ENCODE results near the gene HS6ST2. TPM values are rescaled to one million over a fixed set of nuclear protein-coding genes. Genes with fewer than 3 reads are reported as not detected.
"Not testable (repeated sequence)": the region's sequence is repeated elsewhere in the genome, so short reads cannot be mapped to it uniquely, and the experiment has no call there.

HS6ST2 gene
- total and polyA plus RNA-seq, 2 donors: 1.3 to 1.8 TPM

DNA sequence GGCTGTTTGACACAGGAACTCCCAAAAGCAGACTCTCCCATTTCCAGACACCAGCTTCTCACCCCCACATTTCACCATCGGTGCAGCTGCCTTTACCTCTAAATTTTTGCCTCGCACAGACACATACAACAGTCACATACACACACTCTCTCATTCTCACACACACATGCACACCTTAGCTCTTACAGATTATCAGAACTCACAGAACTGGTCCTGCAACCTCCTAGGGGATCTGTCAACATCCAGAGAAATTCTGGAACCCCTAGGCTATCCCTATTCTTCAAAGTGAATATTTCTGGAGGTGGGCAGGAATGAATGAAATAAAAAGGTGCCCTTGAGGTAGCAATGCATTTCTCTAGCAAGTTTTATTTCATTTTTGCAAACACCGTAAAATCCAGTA lies 4.1 kb downstream of the HS6ST2 start:
- DNase-seq (ENCODE audit: low read depth in 6 of 9, low spot score in 9 of 9): no peak
- H3K27ac ChIP-seq (ENCODE audit: low read depth in 1 of 2, low read length in 1 of 2): no peak overlapping the region
- 98% methylated on average over 3 of the region's 3 CpGs for WGBS
- no peaks in the 10 kb centered on the region for H3K4me1 ChIP-seq (ENCODE audit: control insufficient read depth in 2 of 2, insufficient read depth in 2 of 2, low read length in 2 of 2)
- H3K36me3 ChIP-seq (ENCODE audit: control insufficient read depth in 2 of 2, insufficient read depth in 2 of 2, low read length in 1 of 2): no peaks in the 10 kb centered on the region
- no peaks in the 10 kb centered on the region for H3K9me3 ChIP-seq (ENCODE audit: control insufficient read depth in 2 of 2, insufficient read depth in 1 of 2, low read length in 1 of 2)
- peaks cover 25 to 57% of the 10 kb centered on the region in 2 donors for H3K27me3 ChIP-seq (ENCODE audit: control insufficient read depth in 2 of 2, insufficient read depth in 1 of 2, low read length in 1 of 2)
- H3K4me3 ChIP-seq (ENCODE audit: low read length in 2 of 2): no peak overlapping the region

- 93% methylated on average over 7 of the region's 7 CpGs for WGBS
- no peaks in the 10 kb centered on the region for H3K36me3 ChIP-seq (ENCODE audit: control insufficient read depth in 2 of 2, insufficient read depth in 2 of 2, low read length in 1 of 2)
- no peak overlapping the region for H3K4me3 ChIP-seq (ENCODE audit: low read length in 2 of 2)
- no peaks in the 10 kb centered on the region for H3K9me3 ChIP-seq (ENCODE audit: control insufficient read depth in 2 of 2, insufficient read depth in 1 of 2, low read length in 1 of 2)
- peaks cover 20 to 48% of the 10 kb centered on the region in 2 donors for H3K27me3 ChIP-seq (ENCODE audit: control insufficient read depth in 2 of 2, insufficient read depth in 1 of 2, low read length in 1 of 2)
- H3K27ac ChIP-seq (ENCODE audit: low read depth in 1 of 2, low read length in 1 of 2): no peak overlapping the region
- H3K4me1 ChIP-seq (ENCODE audit: control insufficient read depth in 2 of 2, insufficient read depth in 2 of 2, low read length in 2 of 2): no peaks in the 10 kb centered on the region
- no peak for DNase-seq (ENCODE audit: low read depth in 6 of 9, low spot score in 9 of 9)
Measured at GRCh38 chrX:132953354-132953753, 5.1 kb downstream of the HS6ST2 start.

GRCh38 chrX:132948648-132949260 lies 9.7 kb downstream of the HS6ST2 start:
- H3K36me3 ChIP-seq (ENCODE audit: control insufficient read depth in 2 of 2, insufficient read depth in 2 of 2, low read length in 1 of 2): no peaks in the 10 kb centered on the region
- no peaks in the 10 kb centered on the region for H3K9me3 ChIP-seq (ENCODE audit: control insufficient read depth in 2 of 2, insufficient read depth in 1 of 2, low read length in 1 of 2)
- H3K27me3 ChIP-seq (ENCODE audit: control insufficient read depth in 2 of 2, insufficient read depth in 1 of 2, low read length in 1 of 2): peaks cover 0 to 4% of the 10 kb centered on the region in 2 donors
- WGBS: 53% methylated on average over 4 of the region's 4 CpGs
- no peak for DNase-seq (ENCODE audit: low read depth in 6 of 9, low spot score in 9 of 9)
- no peaks in the 10 kb centered on the region for H3K4me1 ChIP-seq (ENCODE audit: control insufficient read depth in 2 of 2, insufficient read depth in 2 of 2, low read length in 2 of 2)
- no peak overlapping the region for H3K4me3 ChIP-seq (ENCODE audit: low read length in 2 of 2)
- H3K27ac ChIP-seq (ENCODE audit: low read depth in 1 of 2, low read length in 1 of 2): no peak overlapping the region

- H3K27ac ChIP-seq (ENCODE audit: low read depth in 1 of 2, low read length in 1 of 2); H3K9me3 ChIP-seq (ENCODE audit: control insufficient read depth in 2 of 2, insufficient read depth in 1 of 2, low read length in 1 of 2): not testable (repeated sequence)
Measured at GRCh38 chrX:132945055-132945599, 13.3 kb downstream of the HS6ST2 start.

GRCh38 chrX:132940727-132941327 lies 17.6 kb downstream of the HS6ST2 start:
- 79% methylated on average over 4 of the region's 4 CpGs for WGBS
- no peaks in the 10 kb centered on the region for H3K27me3 ChIP-seq (ENCODE audit: control insufficient read depth in 2 of 2, insufficient read depth in 1 of 2, low read length in 1 of 2)
- H3K36me3 ChIP-seq (ENCODE audit: control insufficient read depth in 2 of 2, insufficient read depth in 2 of 2, low read length in 1 of 2): no peaks in the 10 kb centered on the region
- H3K27ac ChIP-seq (ENCODE audit: low read depth in 1 of 2, low read length in 1 of 2): no peak overlapping the region
- no peaks in the 10 kb centered on the region for H3K4me1 ChIP-seq (ENCODE audit: control insufficient read depth in 2 of 2, insufficient read depth in 2 of 2, low read length in 2 of 2)
- H3K4me3 ChIP-seq (ENCODE audit: low read length in 2 of 2): no peak overlapping the region
- DNase-seq (ENCODE audit: low read depth in 6 of 9, low spot score in 9 of 9): no peak
- no peaks in the 10 kb centered on the region for H3K9me3 ChIP-seq (ENCODE audit: control insufficient read depth in 2 of 2, insufficient read depth in 1 of 2, low read length in 1 of 2)

More at GRCh38 chrX:132945055-132945599, 13.3 kb downstream of the HS6ST2 start:
- H3K36me3 ChIP-seq (ENCODE audit: control insufficient read depth in 2 of 2, insufficient read depth in 2 of 2, low read length in 1 of 2); H3K4me3 ChIP-seq (ENCODE audit: low read length in 2 of 2); H3K4me1 ChIP-seq (ENCODE audit: control insufficient read depth in 2 of 2, insufficient read depth in 2 of 2, low read length in 2 of 2); H3K27me3 ChIP-seq (ENCODE audit: control insufficient read depth in 2 of 2, insufficient read depth in 1 of 2, low read length in 1 of 2); DNase-seq (ENCODE audit: low read depth in 6 of 9, low spot score in 9 of 9): not testable (repeated sequence)
- WGBS: 98% methylated on average over 3 of the region's 4 CpGs

- Histone ChIP-seq H3K27ac (ENCODE audit: low read depth in 1 of 2, low read length in 1 of 2) (no peak overlapping the region), H3K9me3 (ENCODE audit: control insufficient read depth in 2 of 2, insufficient read depth in 1 of 2, low read length in 1 of 2) (no peaks in the 10 kb centered on the region), H3K27me3 (ENCODE audit: control insufficient read depth in 2 of 2, insufficient read depth in 1 of 2, low read length in 1 of 2) (no peaks in the 10 kb centered on the region), H3K4me1 (ENCODE audit: control insufficient read depth in 2 of 2, insufficient read depth in 2 of 2, low read length in 2 of 2) (no peaks in the 10 kb centered on the region), H3K36me3 (ENCODE audit: control insufficient read depth in 2 of 2, insufficient read depth in 2 of 2, low read length in 1 of 2) (no peaks in the 10 kb centered on the region), H3K4me3 (ENCODE audit: low read length in 2 of 2) (no peak overlapping the region)
- DNase-seq (ENCODE audit: low read depth in 6 of 9, low spot score in 9 of 9): no peak
- WGBS: 97% methylated on average over 8 of the region's 8 CpGs
Measured at GRCh38 chrX:132933170-132933569, 25.3 kb downstream of the HS6ST2 start.

GRCh38 chrX:132924426-132924825 lies 34.0 kb downstream of the HS6ST2 start:
- Histone ChIP-seq H3K27me3 (ENCODE audit: control insufficient read depth in 2 of 2, insufficient read depth in 1 of 2, low read length in 1 of 2) (no peaks in the 10 kb centered on the region), H3K4me3 (ENCODE audit: low read length in 2 of 2) (no peak overlapping the region), H3K9me3 (ENCODE audit: control insufficient read depth in 2 of 2, insufficient read depth in 1 of 2, low read length in 1 of 2) (no peaks in the 10 kb centered on the region), H3K27ac (ENCODE audit: low read depth in 1 of 2, low read length in 1 of 2) (no peak overlapping the region), H3K36me3 (ENCODE audit: control insufficient read depth in 2 of 2, insufficient read depth in 2 of 2, low read length in 1 of 2) (no peaks in the 10 kb centered on the region), H3K4me1 (ENCODE audit: control insufficient read depth in 2 of 2, insufficient read depth in 2 of 2, low read length in 2 of 2) (no peaks in the 10 kb centered on the region)
- WGBS: 98% methylated on average over 5 of the region's 5 CpGs
- DNase-seq (ENCODE audit: low read depth in 6 of 9, low spot score in 9 of 9): no peak

- no peaks in the 10 kb centered on the region for H3K4me1 ChIP-seq (ENCODE audit: control insufficient read depth in 2 of 2, insufficient read depth in 2 of 2, low read length in 2 of 2)
- no peaks in the 10 kb centered on the region for H3K27me3 ChIP-seq (ENCODE audit: control insufficient read depth in 2 of 2, insufficient read depth in 1 of 2, low read length in 1 of 2)
- H3K4me3 ChIP-seq (ENCODE audit: low read length in 2 of 2): no peak overlapping the region
- H3K36me3 ChIP-seq (ENCODE audit: control insufficient read depth in 2 of 2, insufficient read depth in 2 of 2, low read length in 1 of 2): no peaks in the 10 kb centered on the region
- DNase-seq (ENCODE audit: low read depth in 6 of 9, low spot score in 9 of 9): no peak
- no peak overlapping the region for H3K27ac ChIP-seq (ENCODE audit: low read depth in 1 of 2, low read length in 1 of 2)
- H3K9me3 ChIP-seq (ENCODE audit: control insufficient read depth in 2 of 2, insufficient read depth in 1 of 2, low read length in 1 of 2): peaks cover 0 to under 1% of the 10 kb centered on the region in 2 donors
Measured at GRCh38 chrX:132918523-132918922, 39.9 kb downstream of the HS6ST2 start.

DNA sequence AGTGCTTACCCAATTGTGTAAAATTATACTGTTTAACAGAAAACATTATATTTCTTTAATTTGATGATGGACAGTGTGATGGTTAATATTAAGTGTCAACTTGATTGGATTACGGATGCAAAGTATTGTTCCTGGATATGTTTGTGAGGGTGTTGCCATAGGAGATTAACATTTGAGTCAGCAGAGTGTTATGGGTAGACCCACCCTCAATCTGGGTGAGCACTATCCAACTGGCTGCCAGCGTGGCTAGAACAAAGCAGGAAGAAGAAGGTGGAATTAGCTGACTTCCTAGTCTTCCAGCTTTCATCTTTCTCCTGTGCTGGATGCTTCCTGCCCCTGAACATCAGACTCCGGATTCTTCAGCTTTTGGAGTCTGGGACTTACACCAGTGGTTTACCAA lies 42.1 kb downstream of the HS6ST2 start:
- no peak overlapping the region for H3K27ac ChIP-seq (ENCODE audit: low read depth in 1 of 2, low read length in 1 of 2)
- no peaks in the 10 kb centered on the region for H3K36me3 ChIP-seq (ENCODE audit: control insufficient read depth in 2 of 2, insufficient read depth in 2 of 2, low read length in 1 of 2)
- H3K27me3 ChIP-seq (ENCODE audit: control insufficient read depth in 2 of 2, insufficient read depth in 1 of 2, low read length in 1 of 2): no peaks in the 10 kb centered on the region
- no peak overlapping the region for H3K4me3 ChIP-seq (ENCODE audit: low read length in 2 of 2)
- WGBS: 92% methylated on average over 3 of the region's 3 CpGs
- no peaks in the 10 kb centered on the region for H3K4me1 ChIP-seq (ENCODE audit: control insufficient read depth in 2 of 2, insufficient read depth in 2 of 2, low read length in 2 of 2)
- H3K9me3 ChIP-seq (ENCODE audit: control insufficient read depth in 2 of 2, insufficient read depth in 1 of 2, low read length in 1 of 2): peaks cover 0 to 6% of the 10 kb centered on the region in 2 donors
- no peak for DNase-seq (ENCODE audit: low read depth in 6 of 9, low spot score in 9 of 9)
